Activated CD4-positive, alpha-beta T cell treated with anti-CD3 and anti-CD28 coated beads for 4 hours (primary cell): ENCODE data around the gene ZC3H18.

Experiments
- DNase-seq, 2 donors: peaks; one replicate each; pipeline ENCODE4 v3.0.0-alpha.2; 2020

Gene ZC3H18

GRCh38 chr16:88552166-88552565 is 18.0 kb upstream of the ZC3H18 start:
- DNase-seq: no peak

- no peak for DNase-seq
Observed at GRCh38 chr16:88552815-88553214, 17.4 kb upstream of the ZC3H18 start.

DNA sequence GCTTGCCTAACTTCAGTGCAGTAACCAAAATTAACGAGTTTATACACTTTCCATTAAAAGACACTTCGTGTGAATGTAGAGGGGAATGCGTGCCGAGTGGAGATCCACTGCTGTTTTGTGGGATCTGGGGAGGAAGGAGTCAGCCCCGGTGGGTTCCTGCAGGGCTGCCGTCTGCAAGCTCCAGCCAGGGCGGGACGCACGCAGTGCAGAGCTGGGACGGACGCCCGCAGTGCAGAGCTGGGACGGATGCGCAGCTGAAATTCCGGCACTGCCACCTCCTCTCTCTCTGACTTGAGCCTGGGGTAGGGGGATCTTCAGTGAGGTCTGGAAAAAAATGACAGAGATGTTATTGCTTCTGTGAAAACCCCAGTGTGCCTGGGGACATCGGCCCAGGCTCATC is 16.5 kb upstream of the ZC3H18 start:
- no peak for DNase-seq

DNA sequence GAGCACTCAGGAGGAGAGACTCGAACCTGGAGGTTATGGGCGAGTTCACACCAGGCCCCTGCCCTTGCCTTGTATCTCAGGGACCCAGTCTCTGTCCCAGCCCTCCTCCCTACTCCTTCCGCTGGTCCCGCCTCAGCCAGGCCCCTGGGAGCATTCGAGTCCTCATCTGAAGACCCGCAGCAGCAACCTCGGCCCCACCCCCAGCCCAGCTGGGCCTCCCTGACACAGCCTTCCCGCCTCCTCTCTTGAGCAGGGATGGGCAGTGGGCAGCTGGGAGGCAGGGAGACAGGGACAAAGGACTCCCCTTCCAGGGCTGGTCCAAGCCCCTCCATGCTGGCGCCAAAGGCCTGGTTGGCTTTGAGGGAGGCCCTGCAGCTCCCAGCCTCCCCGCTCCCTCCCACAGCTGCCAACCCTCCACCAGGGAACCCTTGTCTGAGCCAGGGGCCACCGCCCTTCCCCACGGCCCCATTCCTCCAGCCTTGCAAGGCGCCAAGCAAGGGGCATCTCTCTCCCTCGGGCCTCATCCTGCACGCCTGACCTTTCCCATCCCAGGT is 15.4 kb upstream of the ZC3H18 start:
- DNase-seq: no peak

- no peak for DNase-seq
Observed at GRCh38 chr16:88556294-88556988, 13.8 kb upstream of the ZC3H18 start.

- DNase-seq: no peak
Observed at GRCh38 chr16:88558457-88559442, 11.5 kb upstream of the ZC3H18 start.

- no peak for DNase-seq
Observed at GRCh38 chr16:88560714-88561484, 9.3 kb upstream of the ZC3H18 start.

GRCh38 chr16:88561485-88562359 is 8.5 kb upstream of the ZC3H18 start:
- DNase-seq: peak; percentile 52

GRCh38 chr16:88566158-88566557 is 4.0 kb upstream of the ZC3H18 start:
- DNase-seq: peak; percentile 33 to 43

DNA sequence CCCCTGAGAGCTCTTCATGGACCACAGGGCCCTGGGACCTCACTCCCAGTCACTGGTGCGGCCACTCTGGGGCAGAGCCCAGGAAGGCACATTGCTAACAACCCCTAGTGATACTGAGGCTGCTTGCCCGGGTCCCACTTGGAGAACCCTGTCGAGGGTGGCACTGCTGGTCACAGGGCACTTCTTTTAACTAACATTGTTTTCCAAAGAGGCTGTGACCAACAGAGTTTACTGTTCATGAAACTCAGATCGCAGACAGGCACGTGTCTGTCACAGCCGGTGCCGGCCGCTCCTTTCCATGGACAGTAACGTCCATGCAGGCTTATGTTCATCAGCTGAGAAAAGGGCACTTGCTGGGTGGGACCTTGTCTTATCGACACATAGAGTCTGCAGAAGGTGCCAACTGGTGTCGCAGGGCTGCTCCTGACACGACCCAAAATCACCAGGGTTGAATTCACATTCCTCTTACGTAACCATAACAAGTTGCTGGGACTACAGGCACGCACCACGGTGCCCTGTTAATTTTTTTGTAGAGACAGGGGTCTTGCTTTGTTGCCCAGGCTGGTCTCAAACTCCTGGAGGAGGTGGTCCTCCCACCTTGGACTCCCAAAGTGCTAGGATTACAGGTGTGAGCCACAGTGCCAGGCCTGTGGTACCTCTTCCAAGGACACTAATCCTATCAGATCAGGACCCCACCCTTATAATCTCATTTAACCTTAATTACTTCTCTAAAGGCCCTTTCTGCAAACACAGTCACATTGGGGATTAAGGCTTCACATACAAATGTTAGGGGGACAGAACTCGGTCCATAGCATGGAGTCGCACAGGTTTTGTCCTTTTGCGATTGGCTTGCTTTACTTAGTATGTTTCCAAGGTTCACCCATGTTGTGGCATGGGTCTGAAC is 1.2 kb upstream of the ZC3H18 start:
- DNase-seq: no peak

DNA sequence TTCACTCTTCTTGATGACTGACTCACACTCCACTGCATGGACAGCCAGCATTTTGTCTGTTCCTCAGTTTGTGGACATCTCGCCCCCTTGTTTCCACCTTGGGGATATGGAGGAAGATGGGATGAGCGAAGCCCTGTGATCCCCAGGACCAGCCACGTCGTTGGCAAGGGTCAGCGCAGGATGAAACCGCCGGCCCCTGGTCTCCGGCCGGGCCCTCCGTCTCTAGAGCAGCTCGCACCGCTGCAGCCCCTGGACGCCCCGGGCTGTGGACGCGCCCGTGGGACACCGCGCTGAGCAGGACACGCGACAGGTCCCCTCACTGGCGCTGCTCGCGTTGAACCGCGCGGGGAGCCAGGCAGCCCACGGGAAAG is 604 bp upstream of the ZC3H18 start:
- DNase-seq: no peak

- peak; percentile 46 to 47 for DNase-seq
Observed at GRCh38 chr16:88570691-88571092, 489 bp downstream of the ZC3H18 start.

- DNase-seq: no peak
Observed at GRCh38 chr16:88575251-88575650, 5.0 kb downstream of the ZC3H18 start.

DNA sequence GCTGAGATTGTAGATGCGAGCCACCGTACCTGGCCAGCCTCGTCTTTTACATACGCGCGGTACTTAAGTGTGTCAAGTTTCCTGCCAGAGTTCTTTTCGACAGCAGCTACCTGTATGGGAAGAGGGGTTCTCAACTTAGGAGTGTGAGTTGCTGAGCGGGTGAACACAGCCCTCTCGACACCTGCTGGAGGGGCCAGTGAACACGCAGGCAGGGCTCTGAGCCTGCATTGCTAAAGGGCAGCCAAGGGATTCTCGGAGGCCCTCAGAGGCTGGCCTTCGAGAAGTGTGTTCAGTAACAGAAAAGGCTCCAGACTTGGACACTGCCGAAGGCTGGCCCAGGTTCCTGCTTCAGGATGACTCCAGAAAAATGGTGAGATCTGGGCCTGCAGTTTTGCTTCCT is 6.1 kb downstream of the ZC3H18 start:
- no peak for DNase-seq

DNA sequence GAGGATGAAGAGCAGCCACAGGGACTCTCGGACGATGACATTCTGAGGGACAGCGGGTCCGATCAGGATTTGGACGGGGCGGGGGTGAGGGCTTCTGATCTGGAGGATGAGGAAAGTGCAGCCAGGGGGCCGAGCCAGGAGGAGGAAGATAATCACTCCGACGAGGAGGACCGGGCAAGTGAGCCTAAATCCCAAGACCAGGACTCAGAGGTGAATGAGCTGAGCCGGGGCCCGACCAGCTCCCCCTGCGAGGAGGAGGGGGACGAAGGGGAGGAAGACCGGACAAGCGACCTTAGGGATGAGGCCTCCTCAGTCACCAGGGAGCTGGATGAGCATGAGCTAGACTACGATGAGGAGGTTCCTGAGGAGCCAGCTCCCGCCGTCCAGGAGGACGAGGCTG is 7.0 kb downstream of the ZC3H18 start:
- no peak for DNase-seq

GRCh38 chr16:88578446-88579313 is 8.5 kb downstream of the ZC3H18 start:
- no peak for DNase-seq

DNA sequence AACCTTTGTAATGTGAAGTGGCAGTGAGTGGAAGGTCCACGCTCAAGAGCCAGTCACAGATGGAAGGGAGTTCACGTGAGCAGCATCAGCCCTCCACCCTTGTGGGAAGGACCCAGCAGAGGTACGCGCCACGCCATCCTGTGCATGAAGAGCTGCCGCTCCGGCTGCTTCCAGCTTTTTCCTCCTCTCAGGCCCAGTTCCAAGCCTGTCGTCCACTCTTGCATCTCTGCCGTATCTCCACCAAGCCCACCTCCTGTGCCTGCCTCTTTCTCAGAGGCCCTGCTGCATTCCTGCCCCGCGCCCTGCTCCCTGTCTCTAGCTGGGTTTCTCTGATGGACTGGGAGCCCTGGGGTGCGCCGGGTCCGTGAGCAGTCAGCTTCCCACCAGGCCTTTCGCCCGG is 10.2 kb downstream of the ZC3H18 start:
- no peak for DNase-seq

DNA sequence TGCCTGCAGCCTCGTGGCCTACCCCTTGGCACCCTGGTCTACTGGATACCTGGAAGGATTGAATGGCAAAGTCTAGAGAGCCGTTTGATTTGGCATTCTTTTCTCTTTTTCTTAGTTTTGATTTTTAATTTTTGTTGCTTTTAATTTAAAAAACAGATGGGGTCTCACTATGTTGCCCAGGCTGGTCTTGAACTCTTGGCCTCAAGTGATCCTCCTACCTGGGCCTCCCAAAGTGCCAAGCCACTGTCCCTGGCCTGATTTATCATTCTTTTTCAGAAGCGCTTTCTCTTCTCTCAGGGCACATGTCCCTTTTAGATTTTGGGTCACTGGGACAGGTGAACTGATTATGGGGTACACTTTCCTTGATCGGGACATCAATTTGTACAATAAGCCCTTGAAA is 10.8 kb downstream of the ZC3H18 start:
- DNase-seq: no peak

GRCh38 chr16:88582912-88583575 is 12.8 kb downstream of the ZC3H18 start:
- DNase-seq: no peak
